Testis (tissue), 2 donors: Measurements from ENCODE around the gene CCL1.

ENCODE experiments used
- CTCF ChIP-seq, 3 experiments: fragments of 450-650 bp in 2 of 3; fragments of 200-600 bp in 1 of 3; sonication (generic) in 1 of 3; IDR thresholded peaks; one replicate each; pipeline ENCODE4 v1.5.1; 2016 to 2019; ENCODE audit warnings: antibody characterized with exemption in 3 of 3, mild to moderate bottlenecking in 2 of 3, moderate library complexity in 1 of 3
- POLR2A ChIP-seq: fragments of 450-650 bp; IDR thresholded peaks from one replicate; pipeline ENCODE4 v1.6.1; 2017; ENCODE audit warnings: antibody characterized with exemption, mild to moderate bottlenecking, moderate library complexity

- TF ChIP-seq CTCF (IDR thresholded peaks at IDR 0.05), result no peak
- no peak for TF ChIP-seq POLR2A
Observed at GRCh38 chr17:34347063-34347462, 16.0 kb downstream of the CCL1 start.
